Measurements from ENCODE around the gene SLC38A10.

The SLC38A10 gene

GRCh38 chr17:81331527-81332043 is 36.5 kb upstream of the SLC38A10 start:
- in situ Hi-C loops (cut with HindIII; ENCODE audit: low sequenced_read_pairs): no loop called here

- in situ Hi-C loops (cut with HindIII; ENCODE audit: low sequenced_read_pairs): no loop called here
Measured at GRCh38 chr17:81330884-81331245, 35.8 kb upstream of the SLC38A10 start.

DNA sequence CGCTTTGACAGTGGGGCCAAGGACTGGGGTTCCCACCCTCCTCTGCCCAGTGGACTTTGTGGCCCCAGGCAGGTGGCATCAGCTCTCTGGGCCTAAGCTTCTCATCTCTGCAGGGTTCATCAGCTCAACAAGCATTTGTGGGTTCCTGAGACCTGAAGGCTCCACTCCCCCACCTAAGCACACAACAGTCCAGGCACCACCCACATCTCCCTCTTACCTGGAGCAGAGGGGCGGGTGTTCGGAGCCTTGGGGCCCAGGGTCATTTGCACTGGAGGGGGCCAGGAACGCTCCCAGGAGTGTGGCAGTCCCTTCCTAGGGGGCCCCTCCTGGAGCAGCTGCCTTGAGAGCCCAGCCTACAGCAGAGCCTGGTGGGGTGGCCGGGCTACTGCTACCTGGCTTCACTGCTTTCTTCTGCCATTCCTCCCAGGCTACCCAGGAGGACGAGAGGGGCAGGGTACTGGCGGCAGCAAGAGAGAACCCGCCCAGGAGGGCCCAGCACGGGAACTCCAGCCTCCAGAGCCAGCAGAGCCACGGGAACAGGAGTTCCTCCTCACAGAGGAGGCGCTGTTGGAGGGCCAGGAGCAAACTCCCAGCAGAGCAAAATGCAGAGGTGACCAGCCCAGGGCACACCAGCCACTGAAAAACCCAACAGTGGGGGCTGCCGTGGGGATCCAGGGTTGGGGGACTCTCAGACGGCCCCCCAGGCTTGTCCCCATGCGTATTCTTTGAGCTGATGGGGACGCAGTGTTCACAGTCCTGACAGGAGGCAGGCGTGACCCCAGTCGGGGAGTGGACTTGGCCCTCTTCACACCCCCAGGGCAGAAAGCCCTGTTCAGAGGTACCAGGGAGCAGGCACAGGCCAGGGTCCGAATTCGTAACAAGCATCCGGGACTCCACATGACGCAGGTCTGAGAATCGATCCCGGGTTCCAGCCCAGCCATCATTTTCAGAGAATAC is 35.1 kb upstream of the SLC38A10 start:
- in situ Hi-C loops (cut with HindIII; ENCODE audit: low sequenced_read_pairs): no loop called here

- in situ Hi-C loops (cut with HindIII; ENCODE audit: low sequenced_read_pairs): no loop called here
Measured at GRCh38 chr17:81328978-81329926, 34.1 kb upstream of the SLC38A10 start.

GRCh38 chr17:81328489-81328888 is 33.4 kb upstream of the SLC38A10 start:
- in situ Hi-C loops (cut with HindIII; ENCODE audit: low sequenced_read_pairs): no loop called here

DNA sequence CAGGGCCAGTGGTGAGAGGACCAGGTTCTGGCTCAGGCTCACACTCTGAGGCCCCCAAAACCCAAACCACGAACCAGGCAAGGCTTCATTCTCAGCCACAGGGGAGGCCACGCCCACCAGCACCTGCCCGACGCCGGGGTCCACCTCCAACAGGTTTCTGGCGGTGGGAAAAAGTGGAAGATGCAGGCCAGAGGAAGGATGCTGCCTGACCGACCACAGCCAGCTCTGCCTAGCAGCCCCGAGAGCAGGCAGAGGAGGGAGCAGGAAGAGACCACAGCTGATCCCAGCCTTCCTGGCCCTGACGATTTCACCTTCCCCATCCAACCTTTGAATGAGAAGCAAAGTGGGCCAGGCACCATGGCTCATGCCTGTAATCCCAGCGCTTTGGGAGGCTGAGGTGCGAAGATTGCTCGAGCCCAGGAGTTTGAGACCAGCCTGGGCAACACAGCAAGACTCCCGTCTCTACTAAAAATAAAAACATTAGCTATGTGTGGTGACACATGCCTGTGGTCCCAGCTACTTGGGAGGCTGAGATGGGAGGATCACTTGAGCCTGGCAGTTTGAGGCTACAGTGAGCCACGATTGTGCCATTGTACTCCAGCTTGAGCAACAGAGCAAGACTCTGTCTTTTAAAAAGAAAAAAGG is 30.7 kb upstream of the SLC38A10 start:
- in situ Hi-C loops (cut with HindIII; ENCODE audit: low sequenced_read_pairs): no loop called here

DNA sequence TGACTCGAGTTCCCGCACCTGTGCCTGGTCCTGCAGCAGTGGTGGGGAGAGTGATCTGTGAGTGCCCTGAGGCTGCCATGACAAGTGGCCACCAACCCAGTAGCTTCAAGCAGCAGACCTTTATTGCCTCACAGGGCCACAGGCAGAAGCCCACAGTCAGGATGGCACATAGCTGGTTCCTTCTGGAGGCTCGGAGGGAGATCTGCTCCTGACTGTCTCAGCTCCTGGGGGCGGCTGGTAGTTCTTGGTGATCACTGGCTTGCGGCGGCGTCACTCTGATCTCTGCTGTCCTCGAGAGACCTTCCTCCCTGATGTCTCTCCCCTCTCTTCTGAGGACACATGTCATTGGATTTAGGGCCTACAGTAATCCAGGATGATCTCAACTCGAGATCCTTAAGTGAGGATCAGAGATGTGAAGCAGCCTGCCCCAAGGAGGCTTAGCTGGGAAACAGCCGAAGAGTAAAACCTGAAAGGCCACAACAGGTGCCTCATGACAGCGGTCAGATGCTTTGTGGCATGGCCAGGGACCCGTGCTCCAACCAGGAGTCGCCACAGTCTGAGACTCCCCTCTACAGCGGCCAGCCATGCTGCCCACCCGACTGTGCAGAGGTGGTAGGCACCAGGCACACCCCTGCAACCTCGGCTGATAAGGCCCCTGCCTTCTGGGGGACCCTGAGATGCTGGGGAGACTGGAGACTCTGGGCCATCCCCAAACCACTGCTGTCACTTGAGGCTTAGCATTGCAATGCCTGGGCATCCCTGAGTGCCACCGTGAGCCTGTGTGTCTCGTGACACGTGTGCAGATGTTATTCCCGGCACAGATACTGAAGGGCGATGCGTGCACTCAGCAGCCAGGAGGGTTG is 30.0 kb upstream of the SLC38A10 start:
- in situ Hi-C loops (cut with HindIII; ENCODE audit: low sequenced_read_pairs): no loop called here

DNA sequence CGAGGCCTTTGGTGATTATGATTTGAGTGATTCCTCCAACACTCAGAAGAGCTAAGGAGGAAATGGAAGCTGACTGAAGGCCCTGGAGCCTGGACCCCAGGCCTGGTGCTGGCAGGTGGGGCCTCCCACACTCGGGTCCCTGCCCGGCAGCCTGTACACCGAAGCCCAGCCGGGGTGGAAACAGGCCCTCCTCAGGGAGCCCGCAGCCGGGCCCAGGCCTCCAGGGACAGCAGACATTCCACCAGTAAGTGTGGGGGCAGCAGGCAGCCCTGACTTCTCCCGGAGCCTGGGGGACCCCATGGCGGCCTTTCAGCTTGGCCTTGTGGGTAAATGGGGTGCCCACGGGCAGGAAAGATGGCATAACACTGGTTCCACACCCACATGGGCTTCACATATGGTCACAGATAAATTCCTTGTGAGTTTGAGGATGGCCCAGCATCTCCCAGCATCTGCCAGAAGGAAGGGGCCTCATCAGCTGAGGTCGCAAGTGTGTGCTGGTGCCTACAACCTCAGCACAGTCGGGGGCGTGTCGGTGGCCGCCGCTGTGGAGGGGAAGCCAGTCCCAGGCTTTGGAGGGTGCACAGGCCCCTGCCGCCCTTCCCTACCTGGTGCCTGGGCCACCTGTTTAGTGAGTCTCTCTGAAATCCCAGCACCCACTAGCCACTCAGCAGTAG is 29.2 kb upstream of the SLC38A10 start:
- in situ Hi-C loops (cut with HindIII; ENCODE audit: low sequenced_read_pairs): no loop called here

DNA sequence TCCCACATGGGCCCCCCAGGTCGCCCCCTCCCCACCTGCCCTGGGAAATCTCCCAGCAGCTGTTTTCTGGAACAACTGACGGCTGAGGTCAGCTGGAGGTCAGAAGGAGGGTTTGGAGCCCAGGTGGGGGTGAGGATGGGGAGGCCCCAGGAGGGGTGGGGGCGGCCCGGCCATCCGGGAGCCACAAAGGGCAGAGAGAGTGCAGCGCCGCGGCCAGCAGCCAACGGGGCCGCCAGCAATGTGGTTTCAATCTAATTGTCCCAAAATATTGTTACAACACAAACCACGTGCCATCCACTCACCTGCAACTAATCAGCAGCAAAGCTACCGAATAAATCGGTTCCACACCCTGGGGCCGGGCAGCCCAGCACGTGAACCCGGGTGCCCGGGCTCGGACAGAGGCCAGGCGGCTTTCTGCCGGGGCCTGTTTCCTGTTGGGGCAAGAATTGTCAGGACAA is 28.3 kb upstream of the SLC38A10 start:
- in situ Hi-C loops (cut with HindIII; ENCODE audit: low sequenced_read_pairs): no loop called here

GRCh38 chr17:81323083-81323369 is 27.9 kb upstream of the SLC38A10 start:
- in situ Hi-C loops (cut with HindIII; ENCODE audit: low sequenced_read_pairs): no loop called here

- in situ Hi-C loops (cut with HindIII; ENCODE audit: low sequenced_read_pairs): no loop called here
Measured at GRCh38 chr17:81322271-81323082, 27.4 kb upstream of the SLC38A10 start.

- in situ Hi-C loops (cut with HindIII; ENCODE audit: low sequenced_read_pairs): no loop called here
Measured at GRCh38 chr17:81317961-81318605, 23.0 kb upstream of the SLC38A10 start.

DNA sequence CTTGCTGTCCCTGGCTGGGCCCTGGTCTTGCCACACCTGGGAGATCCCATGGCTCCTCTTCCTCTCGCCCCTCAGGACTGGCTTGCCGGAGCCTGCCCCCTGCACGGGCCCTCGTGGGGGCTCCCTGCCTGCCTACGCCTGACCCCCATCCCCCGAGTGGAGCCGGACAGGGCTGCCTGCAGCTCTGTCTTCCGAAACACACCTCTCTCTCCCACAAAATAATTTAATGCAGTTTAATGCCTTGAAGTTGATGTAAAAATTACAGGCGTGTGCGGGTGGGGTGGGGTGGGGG is 22.4 kb upstream of the SLC38A10 start:
- in situ Hi-C loops (cut with HindIII; ENCODE audit: low sequenced_read_pairs): no loop called here

DNA sequence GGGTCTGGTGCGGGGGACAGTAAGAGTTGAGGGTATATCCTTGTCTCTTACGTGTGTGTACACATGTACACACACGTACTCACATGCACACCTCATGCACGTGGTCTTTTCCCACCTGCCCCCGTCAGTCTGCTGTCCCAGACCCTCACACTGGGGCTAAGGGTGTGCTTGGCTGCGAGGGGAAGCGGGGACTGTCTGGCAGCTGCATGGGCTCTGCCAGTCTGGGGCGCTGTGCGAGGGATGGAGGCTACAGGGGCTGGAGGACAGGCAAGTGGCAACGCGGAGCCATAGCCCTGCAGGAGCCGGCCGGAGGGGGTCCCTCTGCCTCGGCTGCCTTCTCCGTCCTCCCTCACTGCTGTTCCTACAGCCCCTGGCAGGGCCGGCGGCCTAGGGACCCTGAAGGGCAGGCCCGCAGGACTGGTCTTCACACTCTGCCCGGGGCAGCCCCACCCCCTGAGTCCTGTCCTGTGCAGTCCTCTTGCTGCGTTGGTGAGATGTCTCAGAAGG is 20.8 kb upstream of the SLC38A10 start:
- in situ Hi-C loops (cut with HindIII; ENCODE audit: low sequenced_read_pairs): no loop called here

DNA sequence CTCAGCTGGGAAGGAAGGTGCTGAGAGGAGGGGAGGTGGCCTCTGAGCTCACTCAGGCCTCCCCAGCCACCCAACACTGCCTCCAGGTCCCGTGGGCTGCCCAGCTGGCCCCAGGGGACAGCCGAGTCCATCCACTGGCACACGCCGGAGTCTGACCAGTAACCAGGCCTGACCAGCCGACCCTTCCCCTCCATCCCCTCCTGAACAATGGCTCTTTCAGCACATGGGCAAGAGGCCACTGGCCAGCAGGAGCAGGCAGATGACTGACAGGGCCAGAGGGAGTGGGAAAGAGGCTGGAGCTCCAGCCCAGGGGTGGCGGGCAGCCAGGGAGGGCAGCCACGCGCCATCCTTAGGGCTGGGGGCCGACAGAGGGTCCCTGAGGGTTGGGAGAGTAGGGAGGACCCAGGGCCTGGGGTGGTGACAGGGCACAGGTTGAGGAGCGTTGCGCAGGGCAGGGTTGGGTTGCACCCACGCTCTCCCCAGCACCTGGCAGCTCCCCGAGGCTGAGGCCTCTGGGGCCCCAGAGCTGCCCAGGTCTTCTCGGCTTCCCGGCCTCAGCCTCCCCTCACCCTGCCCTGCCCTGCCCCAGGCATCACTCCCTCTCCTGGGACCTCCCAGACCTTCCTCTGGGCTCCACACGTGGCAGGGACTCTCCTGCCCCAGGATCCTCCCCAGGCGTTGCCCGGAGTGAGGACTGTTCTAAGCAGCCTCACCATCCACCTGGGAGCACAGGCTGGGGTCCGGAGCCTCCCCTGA is 20.2 kb upstream of the SLC38A10 start:
- in situ Hi-C loops (cut with HindIII; ENCODE audit: low sequenced_read_pairs): no loop called here

DNA sequence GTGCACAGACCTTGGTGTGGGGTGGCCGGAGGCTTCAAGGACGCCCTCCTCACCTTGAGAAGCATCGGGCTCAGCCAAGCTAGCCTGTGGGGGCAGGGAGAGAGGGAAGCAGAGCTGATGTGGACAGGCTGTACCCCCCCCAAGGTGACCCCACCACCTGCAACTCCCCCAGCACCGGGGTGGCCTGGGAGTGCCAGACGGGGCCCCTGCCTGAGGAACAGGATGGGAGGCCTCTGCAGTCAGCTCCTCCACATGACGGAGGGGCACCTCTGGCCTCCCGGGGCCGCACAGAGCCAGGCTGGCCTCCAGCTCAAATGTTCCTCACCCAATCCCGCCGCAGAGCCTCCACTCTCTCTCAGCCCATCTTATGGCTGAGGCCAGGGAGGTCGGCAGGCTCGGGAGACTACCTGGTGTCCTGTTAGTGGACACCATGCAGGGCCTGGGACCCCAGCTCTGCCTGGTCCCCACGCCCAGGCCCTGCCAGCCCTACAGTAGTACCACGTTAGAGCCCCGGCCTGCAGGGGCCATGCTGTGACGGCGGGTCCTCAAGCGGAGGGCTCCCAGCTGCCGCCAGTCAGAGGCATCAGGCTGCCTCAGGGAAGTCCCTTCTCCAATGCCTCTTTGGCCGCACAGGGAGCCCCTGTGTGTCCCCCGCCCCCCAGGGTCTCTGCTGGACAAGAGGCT is 19.4 kb upstream of the SLC38A10 start:
- in situ Hi-C loops (cut with HindIII; ENCODE audit: low sequenced_read_pairs): no loop called here
